ENCODE data around the gene RANGAP1. TPM values are rescaled to one million over a fixed set of nuclear protein-coding genes. Genes with fewer than 3 reads are reported as not detected.
"Not testable (repeated sequence)": the region's sequence is repeated elsewhere in the genome, so short reads cannot be mapped to it uniquely, and the experiment has no call there.

Gene RANGAP1
- total RNA-seq, 1 donor from 2014 or later, result 73.0 TPM

- DNase-seq (ENCODE audit: low read depth in 2 of 2), result not testable (repeated sequence)
These were observed 26.2 kb downstream of the RANGAP1 start for GRCh38 chr22:41259756-41260155.

- no peak for DNase-seq (ENCODE audit: low read depth in 2 of 2)
These were observed 28.3 kb downstream of the RANGAP1 start for GRCh38 chr22:41257696-41258095.

DNA sequence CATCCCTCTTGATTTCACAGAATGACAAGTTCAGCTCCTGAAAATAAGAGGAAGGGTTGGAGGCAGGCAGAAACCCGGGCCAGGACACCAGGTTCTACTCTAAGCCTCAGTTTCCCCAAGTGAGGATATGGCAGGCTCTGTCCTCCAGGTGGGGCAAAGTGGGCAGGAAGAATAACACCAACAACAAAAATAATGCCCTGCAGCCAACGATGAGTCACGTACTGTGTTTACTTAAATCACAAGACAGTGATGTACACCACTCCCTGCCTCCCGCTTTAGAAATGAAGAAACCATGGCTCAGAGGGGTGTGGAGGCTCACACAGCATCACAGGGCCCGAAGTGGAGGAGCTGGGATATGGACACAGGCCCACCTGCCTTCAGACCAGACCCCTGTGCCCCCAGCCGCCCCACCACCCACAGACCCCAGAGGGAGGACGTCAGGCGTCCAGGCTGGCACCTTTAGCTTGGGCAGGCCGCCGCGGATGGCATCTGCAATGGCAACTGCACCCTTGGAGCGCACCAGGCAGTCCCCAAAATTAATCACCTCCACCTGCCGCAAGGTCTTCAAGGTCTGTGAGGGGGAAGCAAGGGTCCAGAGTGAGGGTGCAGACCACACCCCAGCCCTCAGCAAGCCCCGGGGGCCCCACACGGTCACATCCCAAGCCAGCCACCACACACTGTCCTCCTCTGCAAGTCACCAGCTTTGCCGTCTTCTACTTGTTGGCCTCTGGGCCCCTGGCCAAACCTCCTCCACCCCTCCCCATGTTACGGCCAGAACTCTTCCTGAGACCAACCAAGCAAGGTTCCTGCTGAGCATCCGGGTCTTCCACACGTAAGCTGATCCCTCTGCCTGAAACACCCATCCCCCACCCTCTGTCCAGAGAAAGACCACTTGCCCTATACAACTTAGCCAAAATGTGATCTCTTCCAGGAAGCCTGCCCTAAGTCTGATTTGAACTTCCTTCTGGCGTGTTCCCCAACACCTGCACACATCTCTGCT, 29.4 kb downstream of the RANGAP1 start:
- peak; percentile 59 to 81 for DNase-seq (ENCODE audit: low read depth in 2 of 2)

- no peak for DNase-seq (ENCODE audit: low read depth in 2 of 2)
These were observed 31.8 kb downstream of the RANGAP1 start for GRCh38 chr22:41254230-41254629.

GRCh38 chr22:41252365-41252764, 33.6 kb downstream of the RANGAP1 start:
- DNase-seq (ENCODE audit: low read depth in 2 of 2), result no peak

DNA sequence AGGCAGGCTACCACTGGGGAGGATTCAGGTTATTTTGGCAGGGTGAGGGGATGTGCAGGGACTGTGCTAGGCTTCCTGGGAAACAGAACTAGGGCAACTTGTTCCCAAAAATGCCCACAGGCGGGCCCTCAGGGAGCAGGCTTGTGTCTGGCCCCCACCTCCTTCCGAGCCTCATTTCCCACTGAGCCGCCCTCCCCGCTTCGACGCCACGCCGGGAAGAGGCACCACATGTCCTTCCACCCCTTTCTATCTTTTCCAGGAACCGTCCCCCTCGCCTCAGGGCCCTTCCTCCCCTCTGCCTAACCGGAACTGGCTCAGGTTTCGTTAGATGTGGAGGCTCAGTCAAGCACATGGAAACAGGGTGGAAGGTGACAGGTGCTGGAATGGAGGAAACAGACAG, 35.9 kb downstream of the RANGAP1 start:
- DNase-seq (ENCODE audit: low read depth in 2 of 2), result no peak

DNA sequence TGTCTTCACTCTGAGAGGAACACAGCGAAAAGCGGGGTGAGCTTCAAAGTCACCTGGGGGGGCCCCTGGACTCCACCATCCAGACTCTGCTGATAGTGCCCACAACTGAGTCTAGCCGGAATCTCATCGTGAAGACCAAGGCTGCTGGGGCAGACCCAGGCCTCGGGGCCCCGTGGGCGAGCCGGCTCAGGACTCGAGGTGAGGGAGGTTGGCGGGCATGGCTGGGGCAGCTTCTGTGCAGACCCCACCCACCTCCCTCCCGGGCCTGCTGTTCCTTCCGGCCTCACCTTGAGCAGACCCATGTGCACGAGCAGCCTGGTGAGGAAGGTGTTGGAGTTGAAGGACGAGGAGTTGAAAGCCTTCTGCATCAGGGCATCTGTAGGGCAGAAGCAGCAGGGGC, 36.5 kb downstream of the RANGAP1 start:
- DNase-seq (ENCODE audit: low read depth in 2 of 2), result no peak

- DNase-seq (ENCODE audit: low read depth in 2 of 2), result no peak
These were observed 37.2 kb downstream of the RANGAP1 start for GRCh38 chr22:41248758-41249157.

DNA sequence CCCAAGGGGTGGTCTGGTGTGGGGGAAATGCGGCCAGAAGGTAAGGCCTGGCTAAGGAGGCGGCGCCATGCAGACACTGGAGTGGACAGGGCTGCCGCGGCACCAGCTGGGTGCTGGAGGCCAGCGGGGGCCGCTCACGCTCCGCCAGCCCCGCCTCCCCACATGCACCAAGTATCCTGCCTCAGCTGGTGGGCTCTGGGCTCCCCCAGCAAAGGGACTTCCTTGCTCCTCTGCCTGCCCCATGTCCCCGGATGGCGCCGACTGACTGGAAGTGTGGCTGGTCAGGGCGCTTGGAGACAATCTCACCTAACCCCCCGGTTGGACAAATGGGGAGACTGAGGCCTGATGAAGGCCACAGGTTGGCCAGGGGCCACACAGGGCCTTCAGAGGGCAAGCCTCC, 37.7 kb downstream of the RANGAP1 start:
- no peak for DNase-seq (ENCODE audit: low read depth in 2 of 2)

DNA sequence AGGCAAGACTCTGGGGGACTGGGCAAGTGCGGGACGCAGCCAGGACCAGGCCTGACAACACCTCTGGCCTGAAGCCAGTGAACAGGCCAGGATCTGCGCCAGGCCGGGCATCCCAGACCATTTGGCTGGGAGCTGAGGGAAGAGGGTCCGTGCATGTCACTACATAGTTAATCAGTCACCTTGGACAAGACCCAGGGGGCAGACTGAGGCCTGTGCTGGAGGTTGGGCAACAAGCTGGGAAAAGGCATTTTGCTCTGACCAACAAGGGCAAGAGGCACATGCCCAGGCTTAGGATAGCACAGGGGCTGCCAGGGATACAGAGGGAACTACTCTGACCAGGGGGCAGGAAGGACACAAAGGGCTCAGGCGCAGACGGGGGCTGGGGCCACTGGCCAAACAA, 38.3 kb downstream of the RANGAP1 start:
- DNase-seq (ENCODE audit: low read depth in 2 of 2), result no peak

GRCh38 chr22:41245917-41246499, 40.0 kb downstream of the RANGAP1 start:
- no peak for DNase-seq (ENCODE audit: low read depth in 2 of 2)

- no peak for DNase-seq (ENCODE audit: low read depth in 2 of 2)
These were observed 42.6 kb downstream of the RANGAP1 start for GRCh38 chr22:41243361-41243760.

- DNase-seq (ENCODE audit: low read depth in 2 of 2), result no peak
These were observed 43.4 kb downstream of the RANGAP1 start for GRCh38 chr22:41242396-41243117.

DNA sequence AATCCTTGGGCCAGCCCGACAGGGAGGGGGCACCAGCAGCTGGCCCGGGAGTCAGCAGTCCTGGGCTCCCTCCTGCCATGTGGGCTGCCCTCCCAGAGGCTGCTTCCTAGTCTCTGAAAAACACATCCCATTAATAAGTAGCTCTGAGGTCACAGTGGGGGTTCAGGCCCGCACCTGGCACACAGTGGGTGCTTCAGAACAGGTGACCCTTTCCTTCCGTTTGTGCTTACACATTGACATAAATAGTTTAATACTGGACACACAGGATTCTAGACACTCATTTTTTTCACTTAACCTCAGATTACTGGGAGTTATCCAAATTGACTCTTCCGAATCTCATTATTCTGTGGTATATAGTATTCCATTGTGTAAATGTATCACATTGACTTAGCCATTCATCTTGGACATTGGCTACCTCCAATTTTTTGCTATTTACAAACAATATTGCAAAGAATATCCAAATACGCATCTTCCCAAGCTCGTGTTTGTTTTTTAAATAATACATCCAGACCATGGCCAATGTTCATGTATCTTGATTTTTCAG, 44.8 kb downstream of the RANGAP1 start:
- no peak for DNase-seq (ENCODE audit: low read depth in 2 of 2)

GRCh38 chr22:41240377-41241132, 45.4 kb downstream of the RANGAP1 start, which contains the start of gene CHADL:
Gene CHADL, minus strand, starts transcription at chr22:41240931. Its CDS starts 50 bp downstream, at chr22:41240881.
- DNase-seq (ENCODE audit: low read depth in 2 of 2), result no peak

DNA sequence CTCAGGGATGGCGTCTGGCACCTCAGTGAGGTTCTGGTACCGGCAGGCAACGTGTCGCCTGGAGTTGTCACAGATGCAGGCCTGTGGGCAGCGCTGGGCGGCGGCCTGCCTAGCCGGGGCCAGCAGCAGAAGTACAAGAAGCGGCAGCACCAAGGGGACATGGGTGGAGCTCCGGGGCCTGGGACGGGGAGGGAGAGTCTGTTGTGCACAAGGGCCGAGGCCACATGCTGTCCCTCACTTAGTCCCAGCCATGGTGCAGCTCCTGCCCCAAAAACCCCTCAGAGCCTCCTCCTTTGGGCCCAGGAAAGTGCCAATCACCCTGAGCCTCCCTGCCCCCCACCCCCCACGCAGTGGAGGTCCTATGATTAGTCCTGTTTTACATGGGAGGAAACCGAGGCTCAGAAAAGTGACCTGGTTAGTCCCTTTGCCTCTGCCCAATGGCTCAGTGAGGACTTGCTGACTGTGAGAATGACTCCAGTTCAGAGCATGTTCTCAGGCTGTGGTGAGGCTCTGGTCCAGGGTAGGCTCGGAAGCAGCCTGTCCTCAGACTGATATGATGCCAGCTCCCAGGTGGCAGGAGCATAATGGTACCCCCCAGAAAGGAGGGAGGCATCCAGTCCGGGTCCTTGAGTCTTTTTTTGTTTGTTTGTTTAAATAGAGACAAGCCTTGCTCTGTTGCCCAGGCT, 46.4 kb downstream of the RANGAP1 start:
- no peak for DNase-seq (ENCODE audit: low read depth in 2 of 2)

DNA sequence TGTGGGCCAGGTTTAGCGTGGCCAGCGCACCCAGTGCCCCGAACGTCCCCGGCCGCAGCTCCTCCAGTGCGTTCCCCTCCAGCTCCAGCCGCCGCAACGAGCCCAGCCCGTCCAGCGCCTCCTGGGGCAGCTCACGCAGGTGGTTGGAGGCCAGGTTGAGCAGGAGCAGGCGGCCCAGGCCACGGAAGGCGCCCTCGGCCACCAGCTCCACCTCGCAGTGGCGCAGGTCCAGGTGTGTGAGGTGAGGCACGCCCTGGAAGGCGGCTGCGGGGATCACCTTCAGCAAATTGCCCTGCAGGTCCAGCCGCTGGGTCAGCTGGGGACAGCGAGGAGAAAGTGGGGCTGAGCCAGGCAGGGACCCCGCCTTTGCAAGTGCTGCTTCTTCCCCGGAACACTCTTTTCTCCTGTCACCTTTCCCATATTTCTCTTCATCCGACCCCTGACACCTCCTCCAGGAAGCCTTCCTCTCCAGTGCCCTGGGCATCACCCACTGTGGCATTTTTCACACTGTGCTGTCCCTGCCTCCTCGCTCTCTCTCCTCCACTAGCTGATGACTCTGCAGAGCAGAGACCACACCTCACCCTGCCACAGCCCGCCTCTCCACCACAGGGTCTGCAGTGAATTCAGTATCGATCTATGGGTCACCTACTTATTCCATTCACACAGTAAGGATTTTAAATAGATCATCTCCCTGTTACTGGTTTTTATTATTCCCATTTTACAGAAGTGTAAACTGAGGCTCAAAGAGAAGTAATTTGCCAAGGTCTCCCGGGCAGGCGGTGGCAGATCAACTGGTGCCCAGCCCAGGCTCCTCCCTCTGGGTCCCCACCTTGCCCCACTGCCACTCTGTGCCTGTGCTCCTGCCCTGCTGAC, 47.2 kb downstream of the RANGAP1 start:
- no peak for DNase-seq (ENCODE audit: low read depth in 2 of 2)

DNA sequence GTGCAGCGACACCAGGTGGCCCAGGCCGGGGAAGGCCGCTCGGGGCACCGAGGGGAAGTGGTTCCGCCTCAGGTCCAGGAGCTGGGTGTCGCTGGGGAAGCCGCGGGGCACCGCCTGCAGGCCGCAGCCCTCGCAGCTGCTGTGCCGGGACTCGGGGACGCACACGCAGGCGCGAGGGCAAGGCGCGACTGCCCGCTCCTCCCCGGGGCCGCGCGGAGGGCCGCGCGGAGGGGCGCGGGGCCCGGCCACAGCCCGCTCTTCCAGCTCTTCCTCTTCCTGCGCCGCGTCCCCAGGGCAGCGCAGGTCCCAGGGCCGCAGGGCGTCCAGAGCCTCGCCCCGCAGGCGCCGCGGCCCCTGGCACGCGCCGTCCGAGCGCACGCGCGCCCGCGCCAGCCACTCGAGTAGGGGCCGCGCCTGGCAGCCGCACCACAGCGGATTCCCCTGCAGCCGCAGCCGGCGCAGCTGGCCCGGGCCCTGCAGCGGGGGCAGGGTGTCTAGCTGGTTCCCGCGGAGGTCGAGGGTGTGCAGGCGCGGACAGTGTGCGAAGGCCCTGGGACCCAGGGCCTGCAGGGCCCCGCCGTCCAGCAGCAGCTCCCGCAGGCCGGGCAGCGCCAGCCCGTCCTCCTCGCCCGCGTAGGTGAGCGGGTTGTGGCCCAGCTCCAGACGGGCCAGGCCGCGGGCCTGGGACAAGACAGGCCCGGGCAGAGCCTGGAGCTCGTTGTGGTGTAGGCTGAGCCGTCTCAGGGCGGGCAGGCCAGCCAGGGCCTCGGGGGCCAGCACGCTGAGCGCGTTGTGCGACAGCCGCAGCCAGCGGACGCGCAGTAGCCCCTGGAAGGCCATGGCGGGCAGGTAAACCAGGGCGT, 48.0 kb downstream of the RANGAP1 start:
- peak; percentile 42 to 72 for DNase-seq (ENCODE audit: low read depth in 2 of 2)
